Neutrophil (primary cell): ENCODE results near the gene GMEB2.

Experiments used
- H3K27ac ChIP-seq: fragments of 200-600 bp; sonication (generic); 2 replicates; pipeline ENCODE4 v1.5.1; 2016; ENCODE audit warnings: mild to moderate bottlenecking, moderate library complexity
- H3K27me3 ChIP-seq: fragments of 200-600 bp; sonication (generic); 2 replicates; pipeline ENCODE4 v1.6.0; 2016; ENCODE audit warnings: mild to moderate bottlenecking
- H3K36me3 ChIP-seq: fragments of 200-600 bp; sonication (generic); 2 replicates; pipeline ENCODE4 v1.5.1; 2017
- H3K4me1 ChIP-seq, 2 experiments: fragments of 200-600 bp in 1 of 2; sonication (generic) in 1 of 2; 1 replicate in 1 of 2; 2 replicates in 1 of 2; pipeline versions ENCODE4 v1.5.1 to v1.6.1; 2013 to 2016; ENCODE audit warnings: low read depth in 1 of 2, low read length in 1 of 2, mild to moderate bottlenecking in 1 of 2, moderate library complexity in 1 of 2; ENCODE audit not compliant: control insufficient read depth in 1 of 2, insufficient read depth in 1 of 2
- H3K4me3 ChIP-seq, 2 experiments: fragments of 200-600 bp in 1 of 2; sonication (generic) in 1 of 2; 1 replicate in 1 of 2; 2 replicates in 1 of 2; pipeline ENCODE4 v1.5.1; 2013 to 2016; ENCODE audit warnings: low read depth in 1 of 2, low read length in 1 of 2, mild to moderate bottlenecking in 1 of 2, moderate library complexity in 1 of 2
- H3K9me3 ChIP-seq: fragments of 200-600 bp; sonication (generic); 2 replicates; pipeline ENCODE4 v1.5.1; 2016
- TF ChIP-seq, protein P1 (sequence below): fragments of 200-600 bp; sonication (generic); IDR thresholded peaks from 2 replicates; pipeline ENCODE4 v1.5.1; 2016; ENCODE audit warnings: antibody characterized with exemption

Gene GMEB2

GRCh38 chr20:63582382-63583063, 44.4 kb downstream of the GMEB2 start:
- TF ChIP-seq, protein P1, sequence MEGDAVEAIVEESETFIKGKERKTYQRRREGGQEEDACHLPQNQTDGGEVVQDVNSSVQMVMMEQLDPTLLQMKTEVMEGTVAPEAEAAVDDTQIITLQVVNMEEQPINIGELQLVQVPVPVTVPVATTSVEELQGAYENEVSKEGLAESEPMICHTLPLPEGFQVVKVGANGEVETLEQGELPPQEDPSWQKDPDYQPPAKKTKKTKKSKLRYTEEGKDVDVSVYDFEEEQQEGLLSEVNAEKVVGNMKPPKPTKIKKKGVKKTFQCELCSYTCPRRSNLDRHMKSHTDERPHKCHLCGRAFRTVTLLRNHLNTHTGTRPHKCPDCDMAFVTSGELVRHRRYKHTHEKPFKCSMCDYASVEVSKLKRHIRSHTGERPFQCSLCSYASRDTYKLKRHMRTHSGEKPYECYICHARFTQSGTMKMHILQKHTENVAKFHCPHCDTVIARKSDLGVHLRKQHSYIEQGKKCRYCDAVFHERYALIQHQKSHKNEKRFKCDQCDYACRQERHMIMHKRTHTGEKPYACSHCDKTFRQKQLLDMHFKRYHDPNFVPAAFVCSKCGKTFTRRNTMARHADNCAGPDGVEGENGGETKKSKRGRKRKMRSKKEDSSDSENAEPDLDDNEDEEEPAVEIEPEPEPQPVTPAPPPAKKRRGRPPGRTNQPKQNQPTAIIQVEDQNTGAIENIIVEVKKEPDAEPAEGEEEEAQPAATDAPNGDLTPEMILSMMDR, result no peak
- H3K4me1 ChIP-seq, result peaks cover 32 to 56% of the 10 kb centered on the region in 2 experiments
- peaks cover 7% of the 10 kb centered on the region for H3K36me3 ChIP-seq
- H3K27ac ChIP-seq, result no peak overlapping the region
- no peak overlapping the region for H3K4me3 ChIP-seq
- no peaks in the 10 kb centered on the region for H3K9me3 ChIP-seq
- peaks cover 30% of the 10 kb centered on the region for H3K27me3 ChIP-seq

DNA sequence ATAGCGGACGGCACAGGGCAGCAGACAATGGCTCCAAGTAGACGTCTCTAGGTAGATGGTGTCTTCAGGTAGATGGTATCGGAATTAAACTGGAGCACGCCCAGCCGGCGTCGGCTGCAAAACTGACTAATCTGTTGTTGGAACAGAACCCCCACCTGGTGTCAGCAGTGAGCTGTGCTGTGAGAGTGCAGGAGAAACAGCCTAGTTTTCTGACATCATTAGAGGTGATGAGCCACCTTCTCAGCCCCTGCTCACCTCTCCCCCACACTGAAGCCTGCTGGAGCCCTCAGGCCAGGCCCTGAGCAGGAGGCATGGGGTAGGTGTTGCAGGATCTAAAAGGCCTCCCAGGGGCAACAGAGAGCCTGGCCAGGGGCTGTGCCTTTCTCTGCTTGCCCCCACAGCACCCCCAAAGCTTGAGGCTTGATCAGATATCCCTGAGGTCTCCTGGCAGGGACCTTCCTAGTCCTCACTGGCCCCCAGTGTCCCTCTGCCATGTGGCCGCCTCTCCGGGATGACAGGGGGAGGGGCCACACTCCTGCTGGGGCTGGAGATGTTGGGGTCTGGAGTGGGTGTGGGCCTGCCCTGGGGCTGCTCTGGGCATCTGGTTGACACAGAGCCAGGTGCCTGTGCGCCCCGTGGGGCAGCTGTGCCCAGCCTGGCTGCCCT, 46.0 kb downstream of the GMEB2 start:
- TF ChIP-seq, protein P1, result no peak
- no peaks in the 10 kb centered on the region for H3K9me3 ChIP-seq
- peaks cover 44% of the 10 kb centered on the region for H3K27me3 ChIP-seq
- no peak overlapping the region for H3K27ac ChIP-seq
- H3K4me1 ChIP-seq, result peaks cover 16 to 43% of the 10 kb centered on the region in 2 experiments
- no peaks in the 10 kb centered on the region for H3K36me3 ChIP-seq
- no peak overlapping the region for H3K4me3 ChIP-seq

- Histone ChIP-seq H3K4me3 (no peak overlapping the region), H3K4me1 (peaks cover 12 to 42% of the 10 kb centered on the region in 2 experiments), H3K36me3 (no peaks in the 10 kb centered on the region), H3K27me3 (peaks cover 44% of the 10 kb centered on the region), H3K27ac (peak overlapping the region; percentile 85), H3K9me3 (no peaks in the 10 kb centered on the region)
- TF ChIP-seq, protein P1, result no peak
These were observed 47.7 kb downstream of the GMEB2 start for GRCh38 chr20:63579017-63579694.

DNA sequence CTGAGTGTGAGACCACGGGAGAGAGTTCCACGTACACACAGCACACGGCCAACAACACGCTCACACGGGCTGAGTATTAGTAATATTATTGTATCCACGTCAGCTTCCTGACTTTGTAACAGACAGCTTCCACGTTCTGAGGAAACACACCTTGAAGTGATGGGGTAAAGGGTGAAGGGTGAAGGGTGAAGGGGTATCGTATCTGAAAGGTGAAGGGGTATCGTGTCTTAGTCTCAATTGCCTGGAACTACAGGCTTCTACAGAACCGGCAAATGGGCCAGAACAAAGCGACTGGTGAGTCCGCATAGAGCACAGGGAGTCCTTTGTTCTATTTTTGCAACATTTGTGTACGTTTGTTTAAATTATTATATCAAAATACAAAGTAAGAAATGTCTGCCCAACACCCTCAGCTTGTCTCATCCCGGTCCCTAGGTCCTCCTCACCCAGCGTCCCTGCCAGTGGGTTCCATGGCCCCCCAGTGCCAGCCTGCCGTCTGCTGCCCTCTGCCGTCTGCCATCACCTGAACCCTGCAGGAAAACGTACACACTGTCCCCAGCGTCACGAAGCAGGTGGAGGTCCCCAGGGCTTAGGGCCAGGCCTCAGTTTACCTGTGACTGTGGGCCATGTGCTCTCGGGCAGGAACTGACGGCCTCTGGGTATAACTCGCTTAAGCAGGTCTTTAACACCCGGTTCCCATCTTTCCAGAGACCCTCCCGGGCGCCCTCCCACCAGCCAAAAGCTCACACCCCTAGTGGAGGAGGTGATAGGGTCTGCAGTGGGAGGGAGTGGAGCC, 48.5 kb downstream of the GMEB2 start:
- Histone ChIP-seq H3K27ac (peak overlapping the region; percentile 85), H3K27me3 (peaks cover 44% of the 10 kb centered on the region), H3K4me1 (peaks cover 13 to 44% of the 10 kb centered on the region in 2 experiments), H3K36me3 (no peaks in the 10 kb centered on the region), H3K9me3 (no peaks in the 10 kb centered on the region), H3K4me3 (no peak overlapping the region)
- TF ChIP-seq, protein P1, result no peak

DNA sequence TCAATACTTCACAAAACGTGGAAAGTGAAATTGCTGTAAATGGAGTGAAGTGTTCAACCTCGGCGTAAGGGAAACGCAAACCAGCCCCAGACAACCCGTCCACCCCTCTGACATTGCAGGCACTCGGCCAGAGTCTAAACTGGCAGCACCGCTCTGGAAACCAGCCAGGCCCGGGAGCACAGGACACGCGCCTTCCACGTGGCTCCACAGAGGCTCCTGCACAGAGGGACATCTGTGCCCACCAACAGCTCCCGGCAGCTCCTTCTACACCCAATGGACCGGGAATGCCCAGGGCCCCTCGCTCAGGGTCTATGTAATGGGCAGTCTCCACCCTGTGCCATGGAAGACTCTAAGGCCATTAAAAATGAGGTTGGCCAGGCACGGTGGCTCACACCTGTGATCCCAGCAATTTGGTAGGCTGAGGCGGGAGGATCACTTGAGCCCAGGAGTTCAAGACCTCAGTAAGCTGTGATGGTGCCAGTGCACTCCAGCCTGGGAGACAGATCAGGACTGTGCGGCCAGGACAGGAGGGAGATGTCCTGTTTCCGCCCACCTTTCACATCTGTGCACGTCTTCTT, 49.5 kb downstream of the GMEB2 start:
- Histone ChIP-seq H3K9me3 (no peaks in the 10 kb centered on the region), H3K27me3 (peaks cover 45% of the 10 kb centered on the region), H3K4me3 (no peak overlapping the region), H3K4me1 (peaks cover 22 to 54% of the 10 kb centered on the region in 2 experiments), H3K27ac (peak overlapping the region; percentile 85), H3K36me3 (peaks cover 7% of the 10 kb centered on the region)
- TF ChIP-seq, protein P1, result no peak
